GM12864 (cell line): Measurements from ENCODE around the gene PLOD3.
"Not testable (repeated sequence)": the region's sequence is repeated elsewhere in the genome, so short reads cannot be mapped to it uniquely, and the experiment has no call there.

ENCODE experiments used
- DNase-seq: peaks from one replicate; pipeline ENCODE4 v3.0.0-alpha.2; 2011; ENCODE audit warnings: low read depth
- H3K4me3 ChIP-seq: 2 replicates; pipeline ENCODE4 v1.5.1; 2011; ENCODE audit warnings: mild to moderate bottlenecking, low read depth, low read length, control low read depth
- CTCF ChIP-seq: IDR thresholded peaks from 2 replicates; pipeline ENCODE4 v1.5.1; 2011; ENCODE audit warnings: low read depth, mild to moderate bottlenecking, moderate library complexity, low read length, control low read depth, inconsistent platforms; ENCODE audit errors: missing control alignments

Gene PLOD3

GRCh38 chr7:101200862-101201599 lies 16.4 kb downstream of the PLOD3 start, which contains the start of gene MOGAT3:
TSS of gene MOGAT3 (minus strand) at chr7:101201036. CDS start at chr7:101200854, 182 bp downstream.
- DNase-seq, result no peak
- no peak within 1 kb of the TSS for H3K4me3 ChIP-seq
- no peak for TF ChIP-seq CTCF

GRCh38 chr7:101200504-101200861 lies 16.9 kb downstream of the PLOD3 start:
- DNase-seq, result no peak
- H3K4me3 ChIP-seq, result no peak overlapping the region
- TF ChIP-seq CTCF, result no peak

GRCh38 chr7:101199522-101199921 lies 17.9 kb downstream of the PLOD3 start:
- H3K4me3 ChIP-seq, DNase-seq: not testable (repeated sequence)

- no peak for TF ChIP-seq CTCF
- no peak overlapping the region for H3K4me3 ChIP-seq
- no peak for DNase-seq
Observed at GRCh38 chr7:101198476-101198875, 18.9 kb downstream of the PLOD3 start.

GRCh38 chr7:101197991-101198390 lies 19.4 kb downstream of the PLOD3 start:
- no peak overlapping the region for H3K4me3 ChIP-seq
- DNase-seq, result no peak
- no peak for TF ChIP-seq CTCF

- DNase-seq, result no peak
- no peak overlapping the region for H3K4me3 ChIP-seq
- TF ChIP-seq CTCF, result no peak
Observed at GRCh38 chr7:101195884-101196283, 21.5 kb downstream of the PLOD3 start.

- no peak for TF ChIP-seq CTCF
- no peak for DNase-seq
- H3K4me3 ChIP-seq, result no peak overlapping the region
Observed at GRCh38 chr7:101189109-101189508, 28.3 kb downstream of the PLOD3 start.
